Neural progenitor cell (in vitro differentiated cells): Measurements from ENCODE around the gene ZNF592. TPM values are rescaled to one million over a fixed set of nuclear protein-coding genes. Genes with fewer than 3 reads are reported as not detected.
A peak's percentile ranks its signal among the peaks of the same experiment; 100 is the strongest.

Experiments
- DNase-seq: peaks from one replicate; pipeline ENCODE4 v3.0.0-alpha.2; 2016; ENCODE audit warnings: low spot score
- H2AFZ ChIP-seq: fragments of 200-600 bp; sonication (generic); replicated peaks from 2 replicates; pipeline ENCODE4 v1.6.1; 2016; ENCODE audit warnings: antibody characterized with exemption
- H3F3A ChIP-seq: fragments of 200-600 bp; sonication (generic); 2 replicates; pipeline ENCODE4 v1.6.1; 2016; ENCODE audit warnings: antibody characterized with exemption, low read depth
- H3K27ac ChIP-seq: fragments of 200-600 bp; sonication (generic); 2 replicates; pipeline ENCODE4 v1.5.1; 2016; ENCODE audit warnings: mild to moderate bottlenecking
- H3K27me3 ChIP-seq: fragments of 200-600 bp; sonication (generic); 2 replicates; pipeline ENCODE4 v1.6.1; 2016; ENCODE audit warnings: mild to moderate bottlenecking, moderate library complexity
- H3K36me3 ChIP-seq: fragments of 200-600 bp; sonication (generic); 2 replicates; pipeline ENCODE4 v1.5.1; 2016
- H3K4me1 ChIP-seq: fragments of 200-600 bp; sonication (generic); 2 replicates; pipeline ENCODE4 v1.6.1; 2016; ENCODE audit warnings: mixed run types
- H3K4me2 ChIP-seq: fragments of 200-600 bp; sonication (generic); 2 replicates; pipeline ENCODE4 v1.6.1; 2016
- H3K4me3 ChIP-seq: fragments of 200-600 bp; sonication (generic); 2 replicates; pipeline ENCODE4 v1.5.1; 2016
- H3K79me2 ChIP-seq: fragments of 200-600 bp; sonication (generic); 2 replicates; pipeline ENCODE4 v1.6.1; 2016; ENCODE audit warnings: low read depth
- H3K9ac ChIP-seq: fragments of 200-600 bp; sonication (generic); 2 replicates; pipeline ENCODE4 v1.6.1; 2016
- H3K9me3 ChIP-seq: fragments of 200-600 bp; sonication (generic); 2 replicates; pipeline ENCODE4 v1.5.1; 2016; ENCODE audit warnings: low read depth
- H4K20me1 ChIP-seq: fragments of 200-600 bp; sonication (generic); 2 replicates; pipeline ENCODE4 v1.6.1; 2016; ENCODE audit warnings: low read depth
- H3K27ac Mint-ChIP-seq: 3 replicates; pipeline ENCODE4 v1.8.0; 2021; ENCODE audit warnings: mixed read lengths
- H3K27me3 Mint-ChIP-seq: 2 replicates; pipeline ENCODE4 v1.8.0; 2022; ENCODE audit warnings: low read depth, mild to moderate bottlenecking, inconsistent platforms, moderate library complexity, mixed read lengths; ENCODE audit not compliant: insufficient read depth
- H3K36me3 Mint-ChIP-seq: 3 replicates; pipeline ENCODE4 v1.8.0; 2021; ENCODE audit warnings: mixed read lengths
- H3K4me1 Mint-ChIP-seq: 3 replicates; pipeline ENCODE4 v1.8.0; 2021; ENCODE audit warnings: mixed read lengths
- H3K4me3 Mint-ChIP-seq: 3 replicates; pipeline ENCODE4 v1.8.0; 2021; ENCODE audit warnings: mild to moderate bottlenecking, moderate library complexity, mixed read lengths
- H3K9me3 Mint-ChIP-seq: 3 replicates; pipeline ENCODE4 v1.8.0; 2020; ENCODE audit warnings: mixed read lengths
- CTCF ChIP-seq: fragments of 200-600 bp; sonication (generic); IDR thresholded peaks from 2 replicates; pipeline ENCODE4 v1.5.1; 2017; ENCODE audit warnings: antibody characterized with exemption, mild to moderate bottlenecking
- EZH2 ChIP-seq: fragments of 200-600 bp; sonication (generic); IDR thresholded peaks from 2 replicates; pipeline ENCODE4 v1.6.1; 2017; ENCODE audit warnings: antibody characterized with exemption, mild to moderate bottlenecking, moderate library complexity
- EZH2phosphoT487 ChIP-seq: fragments of 200-600 bp; sonication (generic); IDR thresholded peaks from 2 replicates; pipeline ENCODE4 v1.6.1; 2017; ENCODE audit warnings: antibody characterized with exemption
- total RNA-seq: library from RNA; depleted of rRNA; stranded (reverse); fragments of >200 nt; gene quantifications from 2 replicates; pipeline ENCODE4 v1.2.3, GENCODE V29; 2015; ENCODE audit warnings: low replicate concordance

The ZNF592 gene
- total RNA-seq, 1 donor from 2014 or later: 5.8 TPM

DNA sequence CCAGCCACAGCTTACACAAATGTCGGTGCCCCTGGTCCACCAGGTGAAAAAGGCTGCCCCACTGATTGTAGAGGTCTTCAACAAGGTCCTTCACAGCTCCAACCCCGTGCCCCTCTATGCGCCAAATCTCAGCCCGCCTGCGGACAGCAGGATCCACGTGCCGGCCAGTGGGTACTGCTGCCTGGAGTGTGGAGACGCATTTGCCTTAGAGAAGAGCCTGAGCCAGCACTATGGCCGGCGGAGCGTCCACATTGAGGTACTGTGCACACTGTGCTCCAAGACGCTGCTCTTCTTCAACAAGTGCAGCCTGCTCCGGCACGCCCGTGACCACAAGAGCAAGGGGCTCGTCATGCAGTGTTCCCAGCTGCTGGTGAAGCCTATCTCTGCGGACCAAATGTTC is 35.9 kb downstream of the ZNF592 start:
- H3K4me3 ChIP-seq: no peak overlapping the region
- Mint-ChIP-seq H3K36me3 (peaks cover 35% of the 10 kb centered on the region), H3K4me3 (no peak overlapping the region), H3K4me1 (peaks cover under 1% of the 10 kb centered on the region), H3K27ac (peak overlapping the region; percentile 37), H3K27me3 (no peaks in the 10 kb centered on the region), H3K9me3 (no peaks in the 10 kb centered on the region)
- no peak for TF ChIP-seq EZH2
- no peak for TF ChIP-seq CTCF
- no peak for TF ChIP-seq EZH2phosphoT487
- H3K9me3 ChIP-seq: no peaks in the 10 kb centered on the region
- H3K4me1 ChIP-seq: peaks cover 2% of the 10 kb centered on the region
- no peaks in the 10 kb centered on the region for H3K27me3 ChIP-seq
- H3K4me2 ChIP-seq: no peak overlapping the region
- H3K36me3 ChIP-seq: no peaks in the 10 kb centered on the region
- no peak overlapping the region for H3K9ac ChIP-seq
- H3K27ac ChIP-seq: no peak overlapping the region
- DNase-seq: no peak
- peaks cover 6% of the 10 kb centered on the region for H3F3A ChIP-seq
- H3K79me2 ChIP-seq: peaks cover 52% of the 10 kb centered on the region
- H2AFZ ChIP-seq: no peak overlapping the region
- H4K20me1 ChIP-seq: peaks cover 36% of the 10 kb centered on the region

DNA sequence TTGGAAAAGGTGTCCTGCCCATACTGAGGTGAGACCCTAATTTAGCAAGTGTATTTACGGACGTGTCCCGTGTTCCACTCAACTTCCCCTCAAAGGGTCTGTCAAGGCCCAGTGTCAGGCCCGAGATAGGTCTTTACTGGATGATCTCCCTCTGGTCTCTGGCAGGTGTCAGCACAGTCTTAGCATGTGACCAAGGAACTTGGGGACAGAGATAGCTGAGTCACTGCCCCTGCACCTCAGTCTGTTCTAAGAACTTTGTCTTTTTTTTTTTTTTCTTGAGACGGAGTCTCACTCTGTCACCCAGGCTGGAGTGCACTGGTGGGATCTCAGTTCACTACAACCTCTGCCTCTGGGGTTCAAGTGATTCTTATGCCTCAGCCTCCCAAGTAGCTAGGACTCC is 36.7 kb downstream of the ZNF592 start:
- no peaks in the 10 kb centered on the region for H3K9me3 ChIP-seq
- peaks cover 53% of the 10 kb centered on the region for H3K79me2 ChIP-seq
- Mint-ChIP-seq H3K27me3 (no peaks in the 10 kb centered on the region), H3K9me3 (no peaks in the 10 kb centered on the region), H3K4me1 (peaks cover 6% of the 10 kb centered on the region), H3K4me3 (no peak overlapping the region), H3K27ac (no peak overlapping the region), H3K36me3 (peaks cover 35% of the 10 kb centered on the region)
- peaks cover 10% of the 10 kb centered on the region for H3K4me1 ChIP-seq
- H3K4me2 ChIP-seq: no peak overlapping the region
- no peaks in the 10 kb centered on the region for H3K27me3 ChIP-seq
- H2AFZ ChIP-seq: no peak overlapping the region
- no peak for DNase-seq
- no peak overlapping the region for H3K4me3 ChIP-seq
- peaks cover 11% of the 10 kb centered on the region for H3F3A ChIP-seq
- H4K20me1 ChIP-seq: peaks cover 43% of the 10 kb centered on the region
- no peak overlapping the region for H3K9ac ChIP-seq
- no peaks in the 10 kb centered on the region for H3K36me3 ChIP-seq
- TF ChIP-seq EZH2: no peak
- TF ChIP-seq CTCF: no peak
- TF ChIP-seq EZH2phosphoT487: no peak
- no peak overlapping the region for H3K27ac ChIP-seq

- Mint-ChIP-seq H3K27me3 (no peaks in the 10 kb centered on the region), H3K9me3 (no peaks in the 10 kb centered on the region), H3K27ac (no peak overlapping the region), H3K4me1 (peaks cover 10% of the 10 kb centered on the region), H3K4me3 (no peak overlapping the region), H3K36me3 (peaks cover 36% of the 10 kb centered on the region)
- Histone ChIP-seq H3K9me3 (no peaks in the 10 kb centered on the region), H3K9ac (no peak overlapping the region), H3K4me2 (no peak overlapping the region), H3K4me1 (peaks cover 10% of the 10 kb centered on the region), H4K20me1 (peaks cover 55% of the 10 kb centered on the region), H3K4me3 (no peak overlapping the region), H3K36me3 (peaks cover 4% of the 10 kb centered on the region), H2AFZ (no peak overlapping the region), H3K27me3 (no peaks in the 10 kb centered on the region), H3F3A (peaks cover 11% of the 10 kb centered on the region), H3K27ac (no peak overlapping the region), H3K79me2 (peaks cover 31% of the 10 kb centered on the region)
- no peak for DNase-seq
- no peak for TF ChIP-seq CTCF
- TF ChIP-seq EZH2phosphoT487: no peak
- no peak for TF ChIP-seq EZH2
These were observed 40.1 kb downstream of the ZNF592 start for GRCh38 chr15:84788500-84788899.
